Activated CD8-positive, alpha-beta T cell treated with anti-CD3 and anti-CD28 coated beads for 36 hours (primary cell): ENCODE results near the gene PPP1R1C. TPM values are rescaled to one million over a fixed set of nuclear protein-coding genes. Genes with fewer than 3 reads are reported as not detected.

Experiments used
- ATAC-seq: fragments of 200-7000 bp; cut with Tn5 transposase; one replicate; pipeline ENCODE4 v1.10.0; 2021; ENCODE audit warnings: mild to moderate bottlenecking, moderate library complexity
- CTCF ChIA-PET: fragments of 350-600 bp; sonication (Branson Sonifier 250); formaldehyde crosslinking; loops from one replicate; lab custom pipeline; 2021; ENCODE audit warnings: antibody characterized with exemption; lab: Charles Lee
- POLR2A ChIA-PET: fragments of 350-600 bp; sonication (Branson Sonifier 250); formaldehyde crosslinking; loops from one replicate; lab custom pipeline; 2021; ENCODE audit warnings: antibody characterized with exemption; lab: Charles Lee
- DNase-seq: peaks from one replicate; pipeline ENCODE4 v3.0.0-alpha.2; 2020
- H3K27ac Mint-ChIP-seq: one replicate; pipeline ENCODE4 v1.8.0; 2021; ENCODE audit warnings: mild to moderate bottlenecking, mixed read lengths
- H3K27me3 Mint-ChIP-seq: one replicate; pipeline ENCODE4 v1.8.0; 2021; ENCODE audit warnings: mixed read lengths
- H3K36me3 Mint-ChIP-seq: one replicate; pipeline ENCODE4 v1.8.0; 2021; ENCODE audit warnings: low read depth, mixed read lengths
- H3K4me1 Mint-ChIP-seq: one replicate; pipeline ENCODE4 v1.8.0; 2021; ENCODE audit warnings: low read depth, mixed read lengths
- H3K4me3 Mint-ChIP-seq: one replicate; pipeline ENCODE4 v1.8.0; 2021; ENCODE audit warnings: mild to moderate bottlenecking, moderate library complexity, mixed read lengths
- H3K9me3 Mint-ChIP-seq: one replicate; pipeline ENCODE4 v1.8.0; 2021; ENCODE audit warnings: mixed read lengths
- CTCF ChIP-seq: fragments of 200-600 bp; IDR thresholded peaks from one replicate; pipeline ENCODE4 v1.8.0; 2022; ENCODE audit warnings: antibody characterized with exemption, mild to moderate bottlenecking
- intact Hi-C: fragments of 100-400 bp; cut with micrococcal nuclease; formaldehyde crosslinking; loops from one replicate; pipeline ENCODE4 v1.10.0; 2022
- total RNA-seq, 2 experiments: library from RNA; stranded (reverse); gene quantifications; one replicate each; pipeline ENCODE4 v1.2.3, GENCODE V29; 2021

PPP1R1C gene
- total RNA-seq, 2 experiments from 2014 or later: not detected

GRCh38 chr2:182166406-182166805 lies 180.8 kb downstream of the PPP1R1C start:
- no peaks in the 10 kb centered on the region for H3K4me1 Mint-ChIP-seq
- H3K27ac Mint-ChIP-seq: no peak overlapping the region
- H3K4me3 Mint-ChIP-seq: no peak overlapping the region
- ATAC-seq: no peak
- no peaks in the 10 kb centered on the region for H3K36me3 Mint-ChIP-seq
- CTCF ChIA-PET: no interaction called here
- TF ChIP-seq CTCF: no peak
- intact Hi-C loops: no loop called here
- POLR2A ChIA-PET: no interaction called here
- DNase-seq: no peak
- H3K27me3 Mint-ChIP-seq: no peaks in the 10 kb centered on the region
- H3K9me3 Mint-ChIP-seq: no peaks in the 10 kb centered on the region

GRCh38 chr2:182166841-182167240 lies 181.2 kb downstream of the PPP1R1C start:
- no peaks in the 10 kb centered on the region for H3K9me3 Mint-ChIP-seq
- H3K4me3 Mint-ChIP-seq: no peak overlapping the region
- ATAC-seq (no peak), DNase-seq (no peak)
- H3K27me3 Mint-ChIP-seq: no peaks in the 10 kb centered on the region
- intact Hi-C loops: no loop called here
- no peaks in the 10 kb centered on the region for H3K36me3 Mint-ChIP-seq
- ChIA-PET POLR2A (no interaction called here), CTCF (no interaction called here)
- TF ChIP-seq CTCF: no peak
- no peak overlapping the region for H3K27ac Mint-ChIP-seq
- no peaks in the 10 kb centered on the region for H3K4me1 Mint-ChIP-seq

Other genes with a start within 250 kb of the PPP1R1C start
- gene ITPRID2, start 94.1 kb upstream of the PPP1R1C start, total RNA-seq: 10 to 100 TPM; 42.5 to 50.8 TPM